ENCODE data around the gene RNF225.

GRCh38 chr19:58393725-58394033, 1.8 kb upstream of the RNF225 start:
- TF ChIP-seq CTCF (conservative IDR thresholded peaks at IDR 0.05; ENCODE audit: low read length): no peak
- TF ChIP-seq EZH2phosphoT487 (IDR thresholded peaks at IDR 0.05; ENCODE audit: borderline replicate concordance, low read depth, low read length): no peak

Measured in OCI-LY7 (cell line).